Endothelial cell of umbilical vein (primary cell): Measurements from ENCODE around the gene MEI4. TPM values are rescaled to one million over a fixed set of nuclear protein-coding genes. Genes with fewer than 3 reads are reported as not detected.

Experiments
- BruUV-seq: library from RNA; stranded (reverse); fragments of 400-500 nt; replicated peaks from 2 replicates; lab custom pipeline; 2021; lab: Mats Ljungman, UMichigan
- CTCF ChIA-PET: fragments of 300-600, 350-600 bp; sonication (Branson Sonifier 250); formaldehyde crosslinking; loops from one replicate; lab custom pipeline; 2021; ENCODE audit warnings: antibody characterized with exemption, inconsistent platforms; lab: Charles Lee
- POLR2A ChIA-PET: fragments of 300-600, 350-600 bp; sonication (Branson Sonifier 250); formaldehyde crosslinking; loops from one replicate; lab custom pipeline; 2021; ENCODE audit warnings: antibody characterized with exemption, inconsistent platforms; lab: Charles Lee
- DNase-seq: peaks from one replicate; pipeline ENCODE4 v3.0.0-alpha.2; 2011; ENCODE audit warnings: low read depth, low spot score
- FAIRE-seq: peaks from 2 replicates; lab custom pipeline; 2011; peaks lifted over from hg19 to GRCh38; lab: Jason Lieb, UNC
- H2AFZ ChIP-seq: 2 replicates; pipeline ENCODE4 v1.6.0; 2012; ENCODE audit warnings: low read depth, low read length, control low read depth, inconsistent platforms
- H3K27ac ChIP-seq: 2 replicates; pipeline ENCODE4 v1.5.1; 2011; ENCODE audit warnings: low read depth, mild to moderate bottlenecking, control low read depth, low read length, moderate library complexity; ENCODE audit not compliant: insufficient read depth
- H3K27me3 ChIP-seq, 2 experiments: 2 replicates each; pipeline versions ENCODE4 v1.6.0 to v1.6.1; 2011; ENCODE audit warnings: low read length in 2 of 2, mixed read lengths in 1 of 2; ENCODE audit not compliant: control insufficient read depth in 2 of 2, insufficient read depth in 2 of 2
- H3K36me3 ChIP-seq, 2 experiments: 2 replicates in 1 of 2; 3 replicates in 1 of 2; pipeline ENCODE4 v1.5.1; 2011; ENCODE audit warnings: low read length in 2 of 2, mild to moderate bottlenecking in 1 of 2, moderate library complexity in 1 of 2; ENCODE audit not compliant: control insufficient read depth in 2 of 2, insufficient read depth in 2 of 2; ENCODE audit errors: extremely low read depth in 1 of 2
- H3K4me1 ChIP-seq: 3 replicates; pipeline ENCODE4 v1.5.1; 2011; ENCODE audit warnings: mild to moderate bottlenecking, low read length; ENCODE audit not compliant: control insufficient read depth, insufficient read depth; ENCODE audit errors: extremely low read depth
- H3K4me2 ChIP-seq: 2 replicates; pipeline ENCODE4 v1.6.1; 2011; ENCODE audit warnings: low read length, control low read depth, mixed read lengths; ENCODE audit not compliant: insufficient read depth
- H3K4me3 ChIP-seq, 3 experiments: fragments of 200-600 bp in 1 of 3; sonication (generic), shearing (Covaris generic) in 1 of 3; replicated peaks in 1 of 3; 2 replicates each; pipeline ENCODE4 v1.5.1; 2011 to 2016; ENCODE audit warnings: control low read depth in 3 of 3, low read length in 3 of 3, mild to moderate bottlenecking in 2 of 3, inconsistent platforms in 1 of 3, low read depth in 1 of 3, moderate library complexity in 1 of 3; ENCODE audit not compliant: insufficient read depth in 1 of 3
- H3K79me2 ChIP-seq: 2 replicates; pipeline ENCODE4 v1.6.0; 2012; ENCODE audit warnings: low read length, inconsistent platforms; ENCODE audit not compliant: control insufficient read depth, insufficient read depth
- H3K9ac ChIP-seq: replicated peaks from 2 replicates; pipeline ENCODE3; 2011; ENCODE audit warnings: low read length, control low read depth; ENCODE audit not compliant: insufficient read depth; ENCODE audit errors: extremely low read depth
- H3K9me1 ChIP-seq: replicated peaks from 3 replicates; pipeline ENCODE4 v1.6.0; 2011; ENCODE audit warnings: mild to moderate bottlenecking, low read length; ENCODE audit not compliant: control insufficient read depth, insufficient read depth; ENCODE audit errors: extremely low read depth
- H3K9me3 ChIP-seq: replicated peaks from 2 replicates; pipeline ENCODE4 v1.5.1; 2012; ENCODE audit warnings: low read length, inconsistent platforms; ENCODE audit not compliant: control insufficient read depth, insufficient read depth
- H4K20me1 ChIP-seq: replicated peaks from 2 replicates; pipeline ENCODE3; 2011; ENCODE audit warnings: mild to moderate bottlenecking, low read length; ENCODE audit not compliant: control insufficient read depth, insufficient read depth; ENCODE audit errors: extremely low read depth
- CTCF ChIP-seq, 2 donors: IDR thresholded peaks; 1 replicate in 1 of 2; 2 replicates in 1 of 2; pipeline ENCODE4 v1.5.1; 2011; ENCODE audit warnings: low read length in 2 of 2, mild to moderate bottlenecking in 2 of 2, moderate library complexity in 2 of 2, control low read depth in 1 of 2, inconsistent platforms in 1 of 2, low read depth in 1 of 2; ENCODE audit not compliant: insufficient read depth in 1 of 2; ENCODE audit errors: extremely low read depth in 1 of 2
- EZH2 ChIP-seq: IDR thresholded peaks from 2 replicates; pipeline ENCODE4 v1.6.1; 2012; ENCODE audit warnings: borderline replicate concordance, low read depth, mild to moderate bottlenecking, moderate library complexity, low read length, inconsistent platforms; ENCODE audit not compliant: severe bottlenecking
- FOS ChIP-seq: IDR thresholded peaks from 2 replicates; pipeline ENCODE4 v1.6.1; 2011; ENCODE audit warnings: mild to moderate bottlenecking, low read length, moderate library complexity, borderline replicate concordance; ENCODE audit not compliant: insufficient read depth
- GATA2 ChIP-seq: IDR thresholded peaks from 2 replicates; pipeline ENCODE4 v1.7.0; 2011; ENCODE audit warnings: low read depth, mild to moderate bottlenecking, moderate library complexity, mixed read lengths, low read length; ENCODE audit not compliant: insufficient read length, insufficient read depth
- JUN ChIP-seq: IDR thresholded peaks from 2 replicates; pipeline ENCODE4 v1.6.1; 2011; ENCODE audit warnings: borderline replicate concordance, low read depth; ENCODE audit not compliant: insufficient read length, insufficient read depth
- MAX ChIP-seq: IDR thresholded peaks from 2 replicates; pipeline ENCODE4 v1.6.1; 2011; ENCODE audit not compliant: insufficient read depth, insufficient read length
- MYC ChIP-seq: IDR thresholded peaks from one replicate; pipeline ENCODE4 v1.6.1; 2011; ENCODE audit warnings: mild to moderate bottlenecking, low read depth, low read length
- POLR2A ChIP-seq: IDR thresholded peaks from 2 replicates; pipeline ENCODE4 v1.6.1; 2012; ENCODE audit warnings: low read depth, mild to moderate bottlenecking, control low read depth, low read length
- POLR2AphosphoS5 ChIP-seq: IDR thresholded peaks from 2 replicates; pipeline ENCODE4 v1.6.1; 2012; ENCODE audit warnings: low read depth, mild to moderate bottlenecking, control low read depth, low read length, moderate library complexity; ENCODE audit not compliant: insufficient read depth
- dilution Hi-C: fragments of 300-500 bp; cut with MboI; formaldehyde crosslinking; loops from one replicate; pipeline ENCODE4 v1.15.0; 2019; ENCODE audit warnings: low sequenced_read_pairs; ENCODE audit not compliant: extremely low pct_ligation_motif_present
- intact Hi-C: fragments of 100-400 bp; cut with micrococcal nuclease; formaldehyde crosslinking; loops from one replicate; pipeline ENCODE4 v1.10.0; 2022
- polyA plus RNA-seq, 4 experiments: library from polyadenylated mRNA; depleted of rRNA in 3 of 4; stranded (reverse) in 3 of 4; unstranded in 1 of 4; fragments of >200 nt; gene quantifications; 2 replicates each; pipeline versions ENCODE4 v1.2.1 to v1.2.3, GENCODE V29; 2011 to 2012; ENCODE audit warnings: missing spikeins in 1 of 4
- total RNA-seq: library from RNA; stranded (reverse); gene quantifications from 2 replicates; pipeline ENCODE4 v1.2.3, GENCODE V29; 2021

The MEI4 gene
- total and polyA plus RNA-seq, 2 donors (not counting 3 experiments of a cell fraction or from before 2014, with no cell fraction given), result not detected

GRCh38 chr6:77962070-77962469 is 309.2 kb downstream of the MEI4 start:
- Histone ChIP-seq H4K20me1 (no peaks in the 10 kb centered on the region), H3K9ac (no peak overlapping the region), H2AFZ (no peak overlapping the region), H3K9me1 (peaks cover 2% of the 10 kb centered on the region), H3K27ac (no peak overlapping the region), H3K36me3 (no peaks in the 10 kb centered on the region), H3K4me1 (no peaks in the 10 kb centered on the region), H3K4me3 (no peak overlapping the region), H3K79me2 (no peaks in the 10 kb centered on the region), H3K9me3 (no peaks in the 10 kb centered on the region), H3K4me2 (no peak overlapping the region), H3K27me3 (no peaks in the 10 kb centered on the region)
- TF ChIP-seq FOS (no peak), MAX (no peak), EZH2 (no peak), JUN (no peak), POLR2A (no peak), MYC (no peak), CTCF (IDR thresholded peaks at IDR 0.05; ENCODE audit: extremely low read depth in 1 of 2, insufficient read depth in 1 of 2, low read depth in 1 of 2, low read length in 2 of 2) (no peak), GATA2 (no peak), POLR2AphosphoS5 (no peak)
- DNase-seq, result no peak
- intact Hi-C loops (no loop called here), dilution Hi-C loops (no loop called here)
- BruUV-seq, result no TSS peak
- no peak for FAIRE-seq
- POLR2A ChIA-PET, result no interaction called here
- CTCF ChIA-PET, result no interaction called here
